Measurements from ENCODE around the gene ATG7.

Gene ATG7

GRCh38 chr3:11495948-11496557, 223.9 kb downstream of the ATG7 start (continued):
- no peak for TF ChIP-seq PRDM2 (tag by site-specific recombination; IDR thresholded peaks at IDR 0.05; ENCODE audit: borderline replicate concordance)
- TF ChIP-seq ZSCAN16 (tag by site-specific recombination; IDR thresholded peaks at IDR 0.05): no peak
- TF ChIP-seq ZNF214 (tag by site-specific recombination; IDR thresholded peaks at IDR 0.05; ENCODE audit: borderline replicate concordance): no peak
- TF ChIP-seq ZNF221 (tag by site-specific recombination; IDR thresholded peaks at IDR 0.05; ENCODE audit: borderline replicate concordance): no peak
- no peak for TF ChIP-seq ZNF174 (tag by site-specific recombination; IDR thresholded peaks at IDR 0.05)
- TF ChIP-seq ZNF335 (tag by site-specific recombination; conservative IDR thresholded peaks at IDR 0.05): peak; percentile 48; the same call in 1 of the 2 replicates
- no peak for TF ChIP-seq AEBP2 (tag by site-specific recombination; IDR thresholded peaks at IDR 0.05; ENCODE audit: borderline replicate concordance)
- TF ChIP-seq ZNF114 (tag by site-specific recombination; IDR thresholded peaks at IDR 0.05): no peak
- TF ChIP-seq ZNF776 (tag by site-specific recombination; IDR thresholded peaks at IDR 0.05; ENCODE audit: borderline replicate concordance): no peak
- TF ChIP-seq SP3 (tag by site-specific recombination; IDR thresholded peaks at IDR 0.05): no peak
- no peak for TF ChIP-seq ZNF426 (tag by site-specific recombination; IDR thresholded peaks at IDR 0.05)
- no peak for TF ChIP-seq ZNF23 (tag by site-specific recombination; IDR thresholded peaks at IDR 0.05; ENCODE audit: borderline replicate concordance)
- peak; percentile 95 for TF ChIP-seq ZNF341 (tag by site-specific recombination; IDR thresholded peaks at IDR 0.05; ENCODE audit: low read depth)
- no peak for TF ChIP-seq ZNF146 (tag by site-specific recombination; IDR thresholded peaks at IDR 0.05)
- TF ChIP-seq ZNF121 (tag by site-specific recombination; IDR thresholded peaks at IDR 0.05): no peak
- TF ChIP-seq, protein P1, sequence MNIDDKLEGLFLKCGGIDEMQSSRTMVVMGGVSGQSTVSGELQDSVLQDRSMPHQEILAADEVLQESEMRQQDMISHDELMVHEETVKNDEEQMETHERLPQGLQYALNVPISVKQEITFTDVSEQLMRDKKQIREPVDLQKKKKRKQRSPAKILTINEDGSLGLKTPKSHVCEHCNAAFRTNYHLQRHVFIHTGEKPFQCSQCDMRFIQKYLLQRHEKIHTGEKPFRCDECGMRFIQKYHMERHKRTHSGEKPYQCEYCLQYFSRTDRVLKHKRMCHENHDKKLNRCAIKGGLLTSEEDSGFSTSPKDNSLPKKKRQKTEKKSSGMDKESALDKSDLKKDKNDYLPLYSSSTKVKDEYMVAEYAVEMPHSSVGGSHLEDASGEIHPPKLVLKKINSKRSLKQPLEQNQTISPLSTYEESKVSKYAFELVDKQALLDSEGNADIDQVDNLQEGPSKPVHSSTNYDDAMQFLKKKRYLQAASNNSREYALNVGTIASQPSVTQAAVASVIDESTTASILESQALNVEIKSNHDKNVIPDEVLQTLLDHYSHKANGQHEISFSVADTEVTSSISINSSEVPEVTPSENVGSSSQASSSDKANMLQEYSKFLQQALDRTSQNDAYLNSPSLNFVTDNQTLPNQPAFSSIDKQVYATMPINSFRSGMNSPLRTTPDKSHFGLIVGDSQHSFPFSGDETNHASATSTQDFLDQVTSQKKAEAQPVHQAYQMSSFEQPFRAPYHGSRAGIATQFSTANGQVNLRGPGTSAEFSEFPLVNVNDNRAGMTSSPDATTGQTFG (tag by site-specific recombination; IDR thresholded peaks at IDR 0.05; ENCODE audit: borderline replicate concordance): no peak
- no peak for TF ChIP-seq ZNF302 (tag by site-specific recombination; IDR thresholded peaks at IDR 0.05; ENCODE audit: low read depth)
- no peak for TF ChIP-seq ZNF654 (tag by site-specific recombination; IDR thresholded peaks at IDR 0.05; ENCODE audit: low read depth)
- TF ChIP-seq ZEB2 (tag by site-specific recombination; IDR thresholded peaks at IDR 0.05): peak; percentile 92
- no peak for TF ChIP-seq ZFP41 (tag by site-specific recombination; IDR thresholded peaks at IDR 0.05; ENCODE audit: borderline replicate concordance)
- TF ChIP-seq ZNF133 (tag by site-specific recombination; IDR thresholded peaks at IDR 0.05): no peak; the same call in 1 of the 2 replicates
- TF ChIP-seq, protein P2, sequence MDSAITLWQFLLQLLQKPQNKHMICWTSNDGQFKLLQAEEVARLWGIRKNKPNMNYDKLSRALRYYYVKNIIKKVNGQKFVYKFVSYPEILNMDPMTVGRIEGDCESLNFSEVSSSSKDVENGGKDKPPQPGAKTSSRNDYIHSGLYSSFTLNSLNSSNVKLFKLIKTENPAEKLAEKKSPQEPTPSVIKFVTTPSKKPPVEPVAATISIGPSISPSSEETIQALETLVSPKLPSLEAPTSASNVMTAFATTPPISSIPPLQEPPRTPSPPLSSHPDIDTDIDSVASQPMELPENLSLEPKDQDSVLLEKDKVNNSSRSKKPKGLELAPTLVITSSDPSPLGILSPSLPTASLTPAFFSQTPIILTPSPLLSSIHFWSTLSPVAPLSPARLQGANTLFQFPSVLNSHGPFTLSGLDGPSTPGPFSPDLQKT (IDR thresholded peaks at IDR 0.05; ENCODE audit: borderline replicate concordance, low read depth, low read length): no peak
- no peak for TF ChIP-seq ZNF510 (tag by site-specific recombination; IDR thresholded peaks at IDR 0.05; ENCODE audit: insufficient replicate concordance)
- TF ChIP-seq ZNF837 (tag by site-specific recombination; IDR thresholded peaks at IDR 0.05): no peak
- TF ChIP-seq YY2 (tag by site-specific recombination; IDR thresholded peaks at IDR 0.05): no peak
- TF ChIP-seq GLI2 (tag by site-specific recombination; IDR thresholded peaks at IDR 0.05; ENCODE audit: borderline replicate concordance, low read depth): no peak; the same call in 1 of the 2 replicates
- TF ChIP-seq, protein P3, sequence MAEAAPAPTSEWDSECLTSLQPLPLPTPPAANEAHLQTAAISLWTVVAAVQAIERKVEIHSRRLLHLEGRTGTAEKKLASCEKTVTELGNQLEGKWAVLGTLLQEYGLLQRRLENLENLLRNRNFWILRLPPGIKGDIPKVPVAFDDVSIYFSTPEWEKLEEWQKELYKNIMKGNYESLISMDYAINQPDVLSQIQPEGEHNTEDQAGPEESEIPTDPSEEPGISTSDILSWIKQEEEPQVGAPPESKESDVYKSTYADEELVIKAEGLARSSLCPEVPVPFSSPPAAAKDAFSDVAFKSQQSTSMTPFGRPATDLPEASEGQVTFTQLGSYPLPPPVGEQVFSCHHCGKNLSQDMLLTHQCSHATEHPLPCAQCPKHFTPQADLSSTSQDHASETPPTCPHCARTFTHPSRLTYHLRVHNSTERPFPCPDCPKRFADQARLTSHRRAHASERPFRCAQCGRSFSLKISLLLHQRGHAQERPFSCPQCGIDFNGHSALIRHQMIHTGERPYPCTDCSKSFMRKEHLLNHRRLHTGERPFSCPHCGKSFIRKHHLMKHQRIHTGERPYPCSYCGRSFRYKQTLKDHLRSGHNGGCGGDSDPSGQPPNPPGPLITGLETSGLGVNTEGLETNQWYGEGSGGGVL (tag by site-specific recombination; IDR thresholded peaks at IDR 0.05): peak; percentile 68
